T-helper 2 cell treated with Interferon-gamma antibody and Interleukin-4, amounts not matched to agents 5 μg/mL and 100 μg/mL, for 36 hours (primary cell): ENCODE results near the gene WDR18.
"Not testable (repeated sequence)": the region's sequence is repeated elsewhere in the genome, so short reads cannot be mapped to it uniquely, and the experiment has no call there.

Source experiments
- DNase-seq: peaks from one replicate; pipeline ENCODE4 v3.0.0; 2021; ENCODE audit warnings: low spot score
- H3K27ac Mint-ChIP-seq: one replicate; pipeline ENCODE4 v1.8.0; 2021; ENCODE audit warnings: mild to moderate bottlenecking, mixed read lengths
- H3K27me3 Mint-ChIP-seq: one replicate; pipeline ENCODE4 v1.8.0; 2021; ENCODE audit warnings: low read depth, mixed read lengths
- H3K36me3 Mint-ChIP-seq: one replicate; pipeline ENCODE4 v1.8.0; 2021; ENCODE audit warnings: low read depth, mixed read lengths
- H3K4me1 Mint-ChIP-seq: one replicate; pipeline ENCODE4 v1.8.0; 2021; ENCODE audit warnings: low read depth, mixed read lengths
- H3K4me3 Mint-ChIP-seq: one replicate; pipeline ENCODE4 v1.8.0; 2022; ENCODE audit warnings: mild to moderate bottlenecking, moderate library complexity, mixed read lengths
- H3K9me3 Mint-ChIP-seq: one replicate; pipeline ENCODE4 v1.8.0; 2021; ENCODE audit warnings: mixed read lengths

WDR18 gene

GRCh38 chr19:1017906-1018305, 33.8 kb downstream of the WDR18 start:
- Mint-ChIP-seq H3K4me1 (peaks cover 17% of the 10 kb centered on the region), H3K36me3 (peaks cover 6% of the 10 kb centered on the region), H3K9me3 (no peaks in the 10 kb centered on the region)

GRCh38 chr19:1018393-1018792, 34.2 kb downstream of the WDR18 start:
- Mint-ChIP-seq H3K36me3 (peaks cover 6% of the 10 kb centered on the region), H3K27me3 (no peaks in the 10 kb centered on the region), H3K27ac (peak overlapping the region; percentile 52), H3K9me3 (no peaks in the 10 kb centered on the region), H3K4me3 (peak overlapping the region; percentile 97), H3K4me1 (peaks cover 17% of the 10 kb centered on the region)
- DNase-seq = no peak

More at GRCh38 chr19:1017906-1018305, 33.8 kb downstream of the WDR18 start:
- H3K27ac Mint-ChIP-seq = no peak overlapping the region
- H3K27me3 Mint-ChIP-seq = no peaks in the 10 kb centered on the region
- no peak for DNase-seq
- peak overlapping the region; percentile 21 for H3K4me3 Mint-ChIP-seq

- Mint-ChIP-seq H3K4me3 (peak overlapping the region; percentile 97), H3K9me3 (no peaks in the 10 kb centered on the region), H3K36me3 (peaks cover 6% of the 10 kb centered on the region), H3K27me3 (no peaks in the 10 kb centered on the region), H3K4me1 (peaks cover 17% of the 10 kb centered on the region), H3K27ac (peak overlapping the region; percentile 52)
- no peak for DNase-seq
These were observed 34.9 kb downstream of the WDR18 start for GRCh38 chr19:1018932-1019615.

- Mint-ChIP-seq H3K4me1 (peaks cover 17% of the 10 kb centered on the region), H3K27me3 (no peaks in the 10 kb centered on the region), H3K36me3 (peaks cover 4% of the 10 kb centered on the region), H3K4me3 (peak overlapping the region; percentile 97), H3K27ac (peak overlapping the region; percentile 96), H3K9me3 (no peaks in the 10 kb centered on the region)
- no peak for DNase-seq
These were observed 35.4 kb downstream of the WDR18 start for GRCh38 chr19:1019616-1019961.

DNA sequence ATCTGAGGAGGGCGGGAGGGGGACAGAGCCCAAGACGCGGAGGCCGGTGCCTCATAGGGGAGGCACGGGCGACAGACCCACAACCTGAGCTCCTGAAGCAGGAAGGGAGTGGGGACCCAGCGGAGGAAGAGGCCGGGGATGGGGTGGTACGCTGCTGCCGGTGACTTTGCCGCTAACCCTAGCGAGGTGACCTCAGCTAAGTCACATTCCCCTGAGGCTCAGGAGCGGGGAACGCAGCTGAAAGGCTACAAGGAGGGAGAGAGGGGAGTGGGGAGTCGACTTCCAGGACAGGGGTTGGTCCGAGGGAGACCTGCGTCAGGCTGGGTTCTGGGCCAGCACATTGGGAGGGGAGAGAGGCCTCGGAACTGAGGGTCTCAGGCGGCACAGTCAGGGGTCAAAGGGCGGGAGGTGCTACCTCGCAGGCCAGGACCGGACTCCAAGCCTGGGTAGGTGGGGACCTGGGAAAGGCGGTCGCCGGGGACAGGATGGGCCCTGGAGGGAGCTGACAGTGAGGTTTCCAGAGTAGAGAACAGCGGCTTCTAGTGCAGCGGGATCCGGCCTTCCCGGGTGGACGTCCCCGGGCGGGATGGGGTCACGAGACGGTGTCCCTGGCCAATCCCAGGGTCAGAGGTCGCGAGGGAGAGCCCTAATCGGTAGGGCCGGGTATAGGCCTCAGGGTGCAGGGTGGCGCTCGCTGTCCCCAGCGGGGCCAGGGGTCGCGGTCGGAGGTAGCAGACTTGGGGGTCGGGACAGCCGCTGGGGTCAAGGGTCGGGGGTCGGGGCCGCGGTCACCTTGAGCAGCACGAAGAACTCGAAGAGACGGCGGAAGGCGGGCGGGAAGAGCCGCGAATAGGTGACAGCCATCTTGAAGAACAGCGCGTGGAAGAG, 36.1 kb downstream of the WDR18 start:
- DNase-seq = peak; percentile 21
- peak overlapping the region; percentile 96 for H3K27ac Mint-ChIP-seq
- H3K9me3 Mint-ChIP-seq = no peaks in the 10 kb centered on the region
- peaks cover 4% of the 10 kb centered on the region for H3K36me3 Mint-ChIP-seq
- no peaks in the 10 kb centered on the region for H3K27me3 Mint-ChIP-seq
- peak overlapping the region; percentile 97 for H3K4me3 Mint-ChIP-seq
- H3K4me1 Mint-ChIP-seq = peaks cover 17% of the 10 kb centered on the region

DNA sequence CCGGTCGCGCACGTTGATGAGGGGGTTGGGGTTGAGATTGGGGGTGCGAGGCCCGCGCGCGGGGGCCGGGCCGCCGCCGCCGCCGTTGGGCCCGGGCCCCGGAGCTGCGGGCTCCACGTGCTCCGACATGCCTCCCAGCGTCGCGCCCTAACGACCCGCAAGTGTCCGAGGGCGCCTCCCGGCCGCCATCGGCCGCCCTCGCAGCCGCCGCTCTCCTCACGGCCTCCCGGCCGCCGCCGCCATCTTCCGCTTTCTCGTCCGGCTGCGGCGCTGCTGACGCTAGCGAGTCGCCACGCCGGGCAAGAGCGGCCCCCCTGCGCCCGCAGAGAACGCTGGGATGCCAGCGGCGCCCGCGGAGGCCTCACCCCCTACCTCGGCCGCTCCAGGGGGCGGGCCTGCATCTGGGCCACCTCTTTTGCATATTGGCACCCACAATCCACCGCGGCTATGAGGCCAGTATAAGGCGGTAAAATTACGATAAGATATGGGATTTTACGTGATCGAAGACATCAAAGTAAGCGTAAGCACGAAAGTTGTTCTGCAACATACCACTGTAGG, 36.8 kb downstream of the WDR18 start, which contains the start of gene TMEM259:
TMEM259 (minus strand) TSS at position 256 of the 558 bp plus-strand sequence; CDS start at position 129, 127 bp downstream.
- Mint-ChIP-seq H3K4me1 (peaks cover 19% of the 10 kb centered on the region), H3K9me3 (no peaks in the 10 kb centered on the region), H3K4me3 (peak within 1 kb of the TSS; percentile 97), H3K36me3 (peaks cover 4% of the 10 kb centered on the region), H3K27me3 (no peaks in the 10 kb centered on the region), H3K27ac (peak within 1 kb of the TSS; percentile 100)
- DNase-seq = peak; percentile 97

GRCh38 chr19:1023883-1024188, 39.7 kb downstream of the WDR18 start:
- Mint-ChIP-seq H3K36me3 (peaks cover 12% of the 10 kb centered on the region), H3K4me1 (peaks cover 15% of the 10 kb centered on the region)
- DNase-seq, H3K27ac Mint-ChIP-seq, H3K27me3 Mint-ChIP-seq, H3K9me3 Mint-ChIP-seq, H3K4me3 Mint-ChIP-seq: not testable (repeated sequence)

- not testable (repeated sequence) for H3K27ac Mint-ChIP-seq, H3K4me3 Mint-ChIP-seq, H3K27me3 Mint-ChIP-seq, DNase-seq, H3K9me3 Mint-ChIP-seq
- Mint-ChIP-seq H3K36me3 (peaks cover 16% of the 10 kb centered on the region), H3K4me1 (peaks cover 16% of the 10 kb centered on the region)
These were observed 40.9 kb downstream of the WDR18 start for GRCh38 chr19:1025080-1025479.

- peaks cover 22% of the 10 kb centered on the region for H3K36me3 Mint-ChIP-seq
- H3K27ac Mint-ChIP-seq = peak within 1 kb of the TSS; percentile 91
- H3K27me3 Mint-ChIP-seq = no peaks in the 10 kb centered on the region
- H3K4me3 Mint-ChIP-seq = peak within 1 kb of the TSS; percentile 99
- H3K9me3 Mint-ChIP-seq = no peaks in the 10 kb centered on the region
- peaks cover 22% of the 10 kb centered on the region for H3K4me1 Mint-ChIP-seq
- DNase-seq = peak; percentile 81
These were observed 42.0 kb downstream of the WDR18 start, which contains the start of gene CNN2 for GRCh38 chr19:1025960-1026782. Gene CNN2, plus strand, starts transcription at chr19:1026608. Its CDS starts 54 bp downstream, at chr19:1026662.

DNA sequence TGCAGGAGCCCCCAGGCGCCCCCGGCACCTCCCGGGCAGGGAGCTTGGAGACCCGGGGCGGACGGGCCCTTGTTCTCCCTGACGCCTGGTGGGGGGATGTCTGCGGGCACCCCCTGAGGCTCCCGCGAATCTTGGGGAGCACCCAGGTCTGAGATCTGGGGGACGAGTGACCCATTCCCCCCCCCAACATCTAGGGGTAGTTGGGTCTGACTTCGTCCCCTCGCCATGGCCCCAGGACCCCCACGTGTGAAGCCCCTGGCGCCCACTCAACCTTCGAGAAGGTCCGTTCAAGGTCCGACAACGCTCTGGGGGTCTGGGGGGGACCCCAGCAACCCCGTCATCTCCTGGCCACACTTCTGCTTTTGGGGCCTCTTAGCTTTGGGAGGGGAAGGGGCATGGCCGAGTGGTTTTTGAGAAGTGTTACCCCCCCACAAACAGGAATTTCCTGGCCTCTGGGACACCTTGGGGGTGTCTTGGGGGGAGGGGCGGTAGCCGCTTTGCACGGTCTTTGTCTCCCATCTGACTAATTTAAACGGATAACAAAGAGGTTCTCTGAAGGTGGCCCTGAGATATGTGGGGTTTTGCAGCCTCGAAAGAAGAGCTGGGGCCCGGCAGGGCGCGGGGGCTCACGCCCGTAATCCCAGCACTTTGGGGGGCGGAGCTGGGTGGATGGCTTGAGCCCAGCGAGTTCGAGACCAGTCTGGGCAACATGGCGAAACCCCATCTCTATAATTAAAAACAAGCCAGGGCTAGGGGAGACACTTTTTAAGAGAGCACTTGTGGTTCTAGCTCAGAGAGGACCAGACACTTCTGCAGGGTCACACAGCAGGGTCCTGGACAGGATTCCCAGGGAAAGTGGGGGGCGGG, 42.9 kb downstream of the WDR18 start:
- Mint-ChIP-seq H3K9me3 (no peaks in the 10 kb centered on the region), H3K4me1 (peaks cover 16% of the 10 kb centered on the region), H3K4me3 (peak overlapping the region; percentile 99), H3K27me3 (no peaks in the 10 kb centered on the region), H3K27ac (peak overlapping the region; percentile 91), H3K36me3 (peaks cover 23% of the 10 kb centered on the region)
- DNase-seq = peak; percentile 37

- H3K9me3 Mint-ChIP-seq = no peaks in the 10 kb centered on the region
- peaks cover 30% of the 10 kb centered on the region for H3K36me3 Mint-ChIP-seq
- H3K4me1 Mint-ChIP-seq = peaks cover 20% of the 10 kb centered on the region
- H3K27ac Mint-ChIP-seq = peak overlapping the region; percentile 80
- no peaks in the 10 kb centered on the region for H3K27me3 Mint-ChIP-seq
- peak overlapping the region; percentile 99 for H3K4me3 Mint-ChIP-seq
- DNase-seq = no peak
These were observed 43.5 kb downstream of the WDR18 start for GRCh38 chr19:1027650-1028061.

DNA sequence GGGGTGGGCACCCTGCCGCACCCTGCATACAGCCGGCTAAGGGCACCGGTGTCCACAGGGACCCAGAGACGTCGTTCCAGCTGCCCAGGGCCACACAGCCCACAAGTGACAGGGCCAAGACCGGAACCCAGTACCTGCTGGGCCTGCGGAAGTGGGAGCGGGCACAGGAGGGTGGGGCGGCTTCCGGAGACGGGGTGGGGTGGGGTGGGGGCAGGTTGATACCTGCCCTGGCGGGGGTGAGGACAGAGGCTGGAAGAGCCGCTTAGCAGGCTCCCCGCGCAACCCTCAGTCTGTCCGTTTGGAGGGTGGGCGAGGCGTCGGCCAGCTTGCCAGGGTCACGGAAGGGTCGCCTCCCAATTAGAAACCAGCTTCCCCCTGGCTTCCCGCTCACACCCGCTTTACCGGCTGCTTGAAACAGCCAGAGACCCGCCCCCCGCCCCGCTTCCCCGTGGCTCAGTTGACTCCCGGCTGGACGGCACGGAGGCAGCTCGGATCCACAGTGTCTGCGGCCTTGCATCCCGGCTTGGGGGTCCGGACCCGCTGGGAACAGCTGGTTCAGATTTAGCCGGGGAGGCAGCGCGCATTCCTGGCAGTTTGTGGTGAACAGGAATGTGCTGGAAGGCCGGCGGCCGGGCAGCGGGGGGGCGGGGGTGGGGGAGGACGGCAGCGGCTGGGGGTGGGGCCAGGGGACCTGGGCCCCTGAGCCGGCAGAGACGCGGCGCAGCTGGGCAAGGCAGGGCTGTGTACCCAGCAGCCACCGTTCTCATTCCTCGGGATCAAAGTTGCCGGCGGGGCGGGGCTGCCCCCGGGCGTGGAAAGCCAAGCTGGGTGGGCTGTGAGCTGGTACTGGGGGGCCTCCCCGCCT, 44.1 kb downstream of the WDR18 start:
- no peaks in the 10 kb centered on the region for H3K27me3 Mint-ChIP-seq
- peak; percentile 40 for DNase-seq
- H3K4me3 Mint-ChIP-seq = peak overlapping the region; percentile 99
- peaks cover 36% of the 10 kb centered on the region for H3K36me3 Mint-ChIP-seq
- peaks cover 21% of the 10 kb centered on the region for H3K4me1 Mint-ChIP-seq
- H3K27ac Mint-ChIP-seq = peak overlapping the region; percentile 80
- no peaks in the 10 kb centered on the region for H3K9me3 Mint-ChIP-seq
